HepG2 (cell line): ENCODE data around the gene DUSP16. TPM values are rescaled to one million over a fixed set of nuclear protein-coding genes. Genes with fewer than 3 reads are reported as not detected.

ENCODE experiments used
- ATF7-NPFF ChIP-seq: sonication (generic); formaldehyde crosslinking; IDR thresholded peaks from 2 replicates; pipeline ENCODE4 v1.8.1; 2023; ENCODE audit warnings: mild to moderate bottlenecking, low read depth, missing genetic modification reagents, moderate library complexity
- BATF2 ChIP-seq: sonication (generic); formaldehyde crosslinking; IDR thresholded peaks from 2 replicates; pipeline ENCODE4 v1.8.0; 2022; ENCODE audit warnings: mild to moderate bottlenecking, missing genetic modification reagents, moderate library complexity
- CBX2 ChIP-seq, 2 experiments: fragments of 200-600 bp in 1 of 2; sonication (generic); formaldehyde crosslinking in 1 of 2; IDR thresholded peaks; 2 replicates each; pipeline versions ENCODE4 v1.7.0 to v1.8.1; 2018 to 2022; ENCODE audit warnings: low read depth in 2 of 2, low read length in 1 of 2, mild to moderate bottlenecking in 1 of 2, missing genetic modification reagents in 1 of 2
- CBX5 ChIP-seq: sonication (generic); formaldehyde crosslinking; IDR thresholded peaks from 2 replicates; pipeline ENCODE4 v1.4.0; 2020; ENCODE audit warnings: missing genetic modification reagents, borderline replicate concordance
- CEBPG ChIP-seq: IDR thresholded peaks from 2 replicates; pipeline ENCODE4 v1.6.1; 2016
- HDAC6 ChIP-seq: fragments of 200-600 bp; sonication (generic); IDR thresholded peaks from 2 replicates; pipeline ENCODE4 v1.7.0; 2017; ENCODE audit warnings: mild to moderate bottlenecking, antibody characterized with exemption, low read length, low read depth
- HOXA9 ChIP-seq: sonication (generic); formaldehyde crosslinking; IDR thresholded peaks from 2 replicates; pipeline ENCODE4 v1.8.1; 2022; ENCODE audit warnings: missing genetic modification reagents, mild to moderate bottlenecking, moderate library complexity, borderline replicate concordance
- KAT8 ChIP-seq: IDR thresholded peaks from 2 replicates; pipeline ENCODE4 v1.6.1; 2016; ENCODE audit warnings: missing genetic modification reagents, missing compliant biosample characterization
- KDM1A ChIP-seq: IDR thresholded peaks from 2 replicates; pipeline ENCODE4 v1.6.1; 2016; ENCODE audit warnings: missing compliant biosample characterization
- MTF1 ChIP-seq: sonication (generic); formaldehyde crosslinking; IDR thresholded peaks from 2 replicates; pipeline ENCODE4 v1.5.0; 2020; ENCODE audit warnings: missing genetic modification reagents
- MXD1 ChIP-seq: sonication (generic); formaldehyde crosslinking; IDR thresholded peaks from 2 replicates; pipeline ENCODE4 v1.4.0; 2020; ENCODE audit warnings: mild to moderate bottlenecking, missing genetic modification reagents
- NFKBIZ ChIP-seq: IDR thresholded peaks from 2 replicates; pipeline ENCODE4 v1.6.1; 2018; ENCODE audit warnings: missing genetic modification reagents, missing compliant biosample characterization
- RFX3 ChIP-seq: IDR thresholded peaks from 2 replicates; pipeline ENCODE4 v1.6.1; 2016; ENCODE audit warnings: missing biosample characterization, missing genetic modification reagents
- SIN3A ChIP-seq: IDR thresholded peaks from 2 replicates; pipeline ENCODE4 v1.6.1; 2011; ENCODE audit warnings: low read depth, mild to moderate bottlenecking, control low read depth, low read length, borderline replicate concordance
- SNAI1 ChIP-seq: sonication (generic); formaldehyde crosslinking; IDR thresholded peaks from 2 replicates; pipeline ENCODE4 v1.5.0; 2020; ENCODE audit warnings: mild to moderate bottlenecking, missing genetic modification reagents, borderline replicate concordance
- TBP ChIP-seq: sonication (generic); formaldehyde crosslinking; IDR thresholded peaks from 2 replicates; pipeline ENCODE4 v1.5.0; 2020; ENCODE audit warnings: missing genetic modification reagents
- ZNF282 ChIP-seq: fragments of 450-650 bp; IDR thresholded peaks from 2 replicates; pipeline ENCODE4 v1.6.1; 2018; ENCODE audit not compliant: partially characterized antibody
- ZNF326 ChIP-seq: sonication (generic); formaldehyde crosslinking; IDR thresholded peaks from 2 replicates; pipeline ENCODE4 v1.4.0; 2020; ENCODE audit warnings: missing genetic modification reagents, borderline replicate concordance
- ZNF780A ChIP-seq: sonication (generic); formaldehyde crosslinking; IDR thresholded peaks from 2 replicates; pipeline ENCODE4 v1.8.0; 2022; ENCODE audit warnings: mild to moderate bottlenecking, missing genetic modification reagents, moderate library complexity
- ZNF784 ChIP-seq: sonication (generic); formaldehyde crosslinking; IDR thresholded peaks from 2 replicates; pipeline ENCODE4 v1.5.1; 2020; ENCODE audit warnings: missing genetic modification reagents, mild to moderate bottlenecking, borderline replicate concordance
- ZNF792 ChIP-seq: IDR thresholded peaks from 2 replicates; pipeline ENCODE4 v1.6.1; 2016
- ZNF878 ChIP-seq: sonication (generic); formaldehyde crosslinking; IDR thresholded peaks from 2 replicates; pipeline ENCODE4 v1.8.1; 2023; ENCODE audit warnings: mild to moderate bottlenecking, missing genetic modification reagents, moderate library complexity
- ZSCAN21 ChIP-seq: sonication (generic); formaldehyde crosslinking; IDR thresholded peaks from 2 replicates; pipeline ENCODE4 v1.8.0; 2022; ENCODE audit warnings: mild to moderate bottlenecking, missing genetic modification reagents, moderate library complexity, borderline replicate concordance
- polyA plus RNA-seq, 8 experiments: library from polyadenylated mRNA; depleted of rRNA in 3 of 8; stranded (reverse) in 7 of 8; unstranded in 1 of 8; fragments of >200 nt; fragmentation: Illumina TruSeq in 4 of 8; extraction: Trizol in 4 of 8; gene quantifications; 2 replicates each; pipeline versions ENCODE4 v1.2.1 to v1.2.3, GENCODE V29; 2011 to 2016; ENCODE audit warnings: low read depth in 4 of 8, missing spikeins in 1 of 8, mixed read lengths in 1 of 8; ENCODE audit not compliant: insufficient read depth in 1 of 8
- total RNA-seq, 5 experiments: library from RNA; depleted of rRNA; stranded (reverse); fragments of >200 nt; fragmentation: Illumina TruSeq; extraction: Trizol; gene quantifications; 2 replicates each; pipeline ENCODE4 v1.2.3, GENCODE V29; 2016; ENCODE audit warnings: low read depth in 1 of 5
- TF ChIP-seq, protein P1 (sequence below): sonication (generic); formaldehyde crosslinking; IDR thresholded peaks from 2 replicates; pipeline ENCODE4 v1.5.0; 2020; ENCODE audit warnings: mild to moderate bottlenecking, low read depth, missing genetic modification reagents, borderline replicate concordance
- TF ChIP-seq, protein P2 (sequence below): fragments of 450-650 bp; IDR thresholded peaks from 2 replicates; pipeline ENCODE4 v1.6.1; 2017; ENCODE audit warnings: mild to moderate bottlenecking

Gene DUSP16
- total and polyA plus RNA-seq, 2 of the 13 experiments (the other 11 are each of a cell fraction or from before 2014, with no cell fraction given) = 45.7 to 46.6 TPM

- TF ChIP-seq ZNF878 (CRISPR knock-in tag) (peak; percentile 63; the same call in 1 of the 2 replicates), ZNF282 (no peak), ZSCAN21 (CRISPR knock-in tag) (no peak; the same call in 1 of the 2 replicates), MXD1 (CRISPR knock-in tag) (no peak; the same call in 1 of the 2 replicates), SIN3A (peak; percentile 54; the same call in 1 of the 2 replicates), CBX5 (CRISPR knock-in tag) (peak; percentile 76; the same call in 1 of the 2 replicates), CEBPG (CRISPR knock-in tag) (peak; percentile 43), KDM1A (CRISPR knock-in tag) (no peak), ATF7-NPFF (CRISPR knock-in tag) (peak; percentile 27; the same call in 1 of the 2 replicates), MTF1 (peak; percentile 56), BATF2 (CRISPR knock-in tag) (no peak), RFX3 (no peak), SNAI1 (CRISPR knock-in tag) (peak; percentile 10; the same call in 1 of the 2 replicates), HDAC6 (no peak), ZNF792 (CRISPR knock-in tag) (peak; percentile 97), ZNF780A (CRISPR knock-in tag) (peak; percentile 25; the same call in 1 of the 2 replicates), CBX2 (IDR thresholded peaks at IDR 0.05; ENCODE audit: low read depth, low read length) (no peak), CBX2 (CRISPR knock-in tag; IDR thresholded peaks at IDR 0.05; ENCODE audit: low read depth) (no peak), NFKBIZ (peak; percentile 28; the same call in 1 of the 2 replicates), ZNF326 (CRISPR knock-in tag) (no peak), KAT8 (peak; percentile 97), TBP (CRISPR knock-in tag) (0 out of 2 replicates have a peak, but pooled peaks have one; percentile 50), HOXA9 (CRISPR knock-in tag) (no peak), ZNF784 (peak; percentile 75)
- TF ChIP-seq, protein P1, sequence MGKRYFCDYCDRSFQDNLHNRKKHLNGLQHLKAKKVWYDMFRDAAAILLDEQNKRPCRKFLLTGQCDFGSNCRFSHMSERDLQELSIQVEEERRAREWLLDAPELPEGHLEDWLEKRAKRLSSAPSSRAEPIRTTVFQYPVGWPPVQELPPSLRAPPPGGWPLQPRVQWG (CRISPR knock-in tag) = no peak
- TF ChIP-seq, protein P2, sequence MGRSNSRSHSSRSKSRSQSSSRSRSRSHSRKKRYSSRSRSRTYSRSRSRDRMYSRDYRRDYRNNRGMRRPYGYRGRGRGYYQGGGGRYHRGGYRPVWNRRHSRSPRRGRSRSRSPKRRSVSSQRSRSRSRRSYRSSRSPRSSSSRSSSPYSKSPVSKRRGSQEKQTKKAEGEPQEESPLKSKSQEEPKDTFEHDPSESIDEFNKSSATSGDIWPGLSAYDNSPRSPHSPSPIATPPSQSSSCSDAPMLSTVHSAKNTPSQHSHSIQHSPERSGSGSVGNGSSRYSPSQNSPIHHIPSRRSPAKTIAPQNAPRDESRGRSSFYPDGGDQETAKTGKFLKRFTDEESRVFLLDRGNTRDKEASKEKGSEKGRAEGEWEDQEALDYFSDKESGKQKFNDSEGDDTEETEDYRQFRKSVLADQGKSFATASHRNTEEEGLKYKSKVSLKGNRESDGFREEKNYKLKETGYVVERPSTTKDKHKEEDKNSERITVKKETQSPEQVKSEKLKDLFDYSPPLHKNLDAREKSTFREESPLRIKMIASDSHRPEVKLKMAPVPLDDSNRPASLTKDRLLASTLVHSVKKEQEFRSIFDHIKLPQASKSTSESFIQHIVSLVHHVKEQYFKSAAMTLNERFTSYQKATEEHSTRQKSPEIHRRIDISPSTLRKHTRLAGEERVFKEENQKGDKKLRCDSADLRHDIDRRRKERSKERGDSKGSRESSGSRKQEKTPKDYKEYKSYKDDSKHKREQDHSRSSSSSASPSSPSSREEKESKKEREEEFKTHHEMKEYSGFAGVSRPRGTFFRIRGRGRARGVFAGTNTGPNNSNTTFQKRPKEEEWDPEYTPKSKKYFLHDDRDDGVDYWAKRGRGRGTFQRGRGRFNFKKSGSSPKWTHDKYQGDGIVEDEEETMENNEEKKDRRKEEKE = no peak
Observed at GRCh38 chr12:12611512-12612306, 49.0 kb upstream of the DUSP16 start, which contains the start of gene CREBL2 (continued).
